ENCODE measurements around the gene HTT. TPM values are rescaled to one million over a fixed set of nuclear protein-coding genes. Genes with fewer than 3 reads are reported as not detected.

Gene HTT
- total and polyA plus RNA-seq, 2 of the 8 experiments (the other 6 are each of a cell fraction or from before 2014, with no cell fraction given) = 24.0 to 71.0 TPM

GRCh38 chr4:3207531-3208037 is 133.1 kb downstream of the HTT start:
- H2BK120ac ChIP-seq (replicated peaks; ENCODE audit: low read depth, low read length) = no peak overlapping the region
- H3K18ac ChIP-seq (ENCODE audit: extremely low read depth, low read length) = no peak overlapping the region
- H4K8ac ChIP-seq (ENCODE audit: extremely low read depth, insufficient read depth, low read length) = no peak overlapping the region
- no peak overlapping the region for H3K9ac ChIP-seq (replicated peaks in 1 of 4; ENCODE audit: extremely low read depth in 1 of 4, low read depth in 3 of 4, low read length in 3 of 4)
- no peak overlapping the region for H3K14ac ChIP-seq (ENCODE audit: insufficient read length)
- H3K36me3 ChIP-seq (ENCODE audit: control insufficient read depth in 2 of 4, insufficient read depth in 4 of 4, low read length in 3 of 4) = peaks cover 18 to 40% (median 34%) of the 10 kb centered on the region in 4 experiments
- FAIRE-seq = no peak
- CTCF ChIA-PET (ENCODE audit: partially characterized antibody) = interaction anchor here (0.8 to 1.0 kb wide), 2 partner anchors 15 to 111 kb away, joined by 3 read pairs; no protein-coding TSS in a partner anchor
- H4K20me1 ChIP-seq (replicated peaks in 1 of 2; ENCODE audit: control insufficient read depth in 1 of 2, insufficient read depth in 2 of 2, low read length in 2 of 2) = peaks cover 0 to 2% of the 10 kb centered on the region in 2 experiments
- H2BK20ac ChIP-seq (ENCODE audit: low read length) = no peak overlapping the region
- no peaks in the 10 kb centered on the region for H3K27me3 ChIP-seq (replicated peaks in 1 of 4; ENCODE audit: control insufficient read depth in 3 of 4, extremely low read depth in 1 of 4, insufficient read depth in 3 of 4, low read length in 3 of 4)
- no peak for DNase-seq (ENCODE audit: low read depth in 1 of 2, low spot score in 2 of 2)
- no peak overlapping the region for H2AFZ ChIP-seq (ENCODE audit: low read length)
- no peak overlapping the region for H3K4me3 ChIP-seq (ENCODE audit: extremely low read depth in 1 of 4, insufficient read depth in 2 of 4, low read depth in 3 of 4, low read length in 4 of 4)
- H4K5ac ChIP-seq (ENCODE audit: insufficient read length, low read depth, low read length) = no peak overlapping the region
- no peaks in the 10 kb centered on the region for H3K9me3 ChIP-seq (ENCODE audit: insufficient read depth in 2 of 2, low read depth in 1 of 2, low read length in 1 of 2)
- H2BK15ac ChIP-seq (ENCODE audit: low read length) = no peak overlapping the region
- H2BK12ac ChIP-seq (ENCODE audit: low read depth, low read length) = no peak overlapping the region
- no peaks in the 10 kb centered on the region for H3K4me1 ChIP-seq (replicated peaks in 1 of 4; ENCODE audit: control insufficient read depth in 3 of 4, insufficient read depth in 4 of 4, low read length in 3 of 4)
- H3K56ac ChIP-seq (replicated peaks; ENCODE audit: insufficient read length, low read depth, low read length) = no peak overlapping the region
- no peak overlapping the region for H2AK5ac ChIP-seq (ENCODE audit: low read depth, low read length)
- H3K27ac ChIP-seq (ENCODE audit: low read depth, low read length) = no peak overlapping the region
- POLR2A ChIA-PET (ENCODE audit: partially characterized antibody) = no interaction called here
- H3K4me2 ChIP-seq (ENCODE audit: insufficient read depth in 1 of 2, low read depth in 2 of 2, low read length in 2 of 2) = no peak overlapping the region
- WGBS, 2 experiments (ENCODE audit: extremely low coverage in 1 of 2, insufficient coverage in 1 of 2, insufficient read length in 1 of 2, insufficient replicate concordance in 2 of 2, low coverage in 1 of 2, low lambda C conversion rate in 2 of 2, missing lambda C conversion rate in 1 of 2) = 94% methylated on average over 5 of the region's 5 CpGs; no CpG with 5 or more reads in 1 of the 2 experiments
- no peak overlapping the region for H4K91ac ChIP-seq (replicated peaks; ENCODE audit: insufficient read length, low read length)
- H3K79me1 ChIP-seq (ENCODE audit: low read depth, low read length) = no peaks in the 10 kb centered on the region
- no peak overlapping the region for H3K4ac ChIP-seq (replicated peaks; ENCODE audit: insufficient read length, low read depth, low read length)
- no peaks in the 10 kb centered on the region for H3K79me2 ChIP-seq (ENCODE audit: control insufficient read depth in 1 of 2, insufficient read depth in 2 of 2, low read length in 2 of 2)
- no peaks in the 10 kb centered on the region for H3K23me2 ChIP-seq (ENCODE audit: low read depth, low read length)
- no peak overlapping the region for H2BK5ac ChIP-seq (ENCODE audit: low read depth, low read length)
- H3K23ac ChIP-seq (ENCODE audit: insufficient read length) = no peak overlapping the region
- TF ChIP-seq CEBPB (IDR thresholded peaks at IDR 0.05; ENCODE audit: low read depth, low read length) (no peak), TAF1 (IDR thresholded peaks at IDR 0.05; ENCODE audit: low read depth, low read length) (no peak)
